GM21529 (cell line): ENCODE results near the gene IRX4.
"Not testable (repeated sequence)": the region's sequence is repeated elsewhere in the genome, so short reads cannot be mapped to it uniquely, and the experiment has no call there.

Source experiments
- ATAC-seq: cut with Tn5 transposase; IDR thresholded peaks from one replicate; pipeline ENCODE4 v1.9.1; 2021; ENCODE audit not compliant: unreplicated experiment

IRX4 gene

DNA sequence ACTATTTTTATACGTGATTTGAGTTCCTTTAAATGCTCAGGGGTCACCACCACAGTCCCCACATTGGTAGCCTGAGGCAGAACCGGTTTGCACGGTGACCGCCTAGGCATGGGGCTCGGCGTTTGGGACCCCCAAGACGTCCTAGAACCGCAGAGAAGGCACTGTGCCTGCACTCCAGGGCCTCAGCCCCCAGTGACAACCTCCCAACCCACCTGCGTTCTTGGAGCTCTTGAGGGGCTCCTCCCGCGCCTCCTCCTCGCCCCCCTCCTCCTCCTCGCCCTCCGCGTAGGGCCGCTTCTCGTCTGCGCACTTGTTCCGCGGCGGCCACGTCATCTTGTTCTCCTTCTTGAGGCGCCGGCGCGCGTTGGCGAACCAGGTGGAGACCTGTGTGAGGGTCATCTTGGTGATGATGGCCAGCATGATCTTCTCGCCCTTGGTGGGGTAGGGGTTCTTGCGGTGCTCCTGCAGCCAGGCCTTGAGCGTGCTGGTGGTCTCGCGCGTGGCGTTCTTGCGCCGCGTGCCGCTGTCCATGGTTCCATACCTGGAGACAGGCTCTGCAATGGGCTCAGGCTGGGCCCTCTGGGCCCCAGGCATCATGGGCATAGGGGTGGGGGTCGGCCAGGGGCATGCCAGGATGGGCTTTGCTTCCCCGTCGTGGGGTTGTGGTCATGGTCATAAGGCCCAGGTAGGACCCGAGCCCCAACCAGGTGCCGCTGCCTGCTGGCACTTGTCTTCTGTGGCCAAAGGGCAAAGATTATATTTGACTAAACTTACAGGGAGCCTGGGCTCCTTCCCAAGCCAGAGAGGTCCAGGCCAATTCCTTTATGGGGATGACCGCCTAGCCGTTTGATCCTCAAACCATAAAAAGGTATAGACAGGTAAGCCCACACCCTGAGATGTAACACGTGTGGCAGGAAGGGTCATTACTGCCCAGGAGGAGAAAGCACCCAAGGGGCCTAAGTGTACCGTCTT lies 3.1 kb downstream of the IRX4 start:
- no peak for ATAC-seq

DNA sequence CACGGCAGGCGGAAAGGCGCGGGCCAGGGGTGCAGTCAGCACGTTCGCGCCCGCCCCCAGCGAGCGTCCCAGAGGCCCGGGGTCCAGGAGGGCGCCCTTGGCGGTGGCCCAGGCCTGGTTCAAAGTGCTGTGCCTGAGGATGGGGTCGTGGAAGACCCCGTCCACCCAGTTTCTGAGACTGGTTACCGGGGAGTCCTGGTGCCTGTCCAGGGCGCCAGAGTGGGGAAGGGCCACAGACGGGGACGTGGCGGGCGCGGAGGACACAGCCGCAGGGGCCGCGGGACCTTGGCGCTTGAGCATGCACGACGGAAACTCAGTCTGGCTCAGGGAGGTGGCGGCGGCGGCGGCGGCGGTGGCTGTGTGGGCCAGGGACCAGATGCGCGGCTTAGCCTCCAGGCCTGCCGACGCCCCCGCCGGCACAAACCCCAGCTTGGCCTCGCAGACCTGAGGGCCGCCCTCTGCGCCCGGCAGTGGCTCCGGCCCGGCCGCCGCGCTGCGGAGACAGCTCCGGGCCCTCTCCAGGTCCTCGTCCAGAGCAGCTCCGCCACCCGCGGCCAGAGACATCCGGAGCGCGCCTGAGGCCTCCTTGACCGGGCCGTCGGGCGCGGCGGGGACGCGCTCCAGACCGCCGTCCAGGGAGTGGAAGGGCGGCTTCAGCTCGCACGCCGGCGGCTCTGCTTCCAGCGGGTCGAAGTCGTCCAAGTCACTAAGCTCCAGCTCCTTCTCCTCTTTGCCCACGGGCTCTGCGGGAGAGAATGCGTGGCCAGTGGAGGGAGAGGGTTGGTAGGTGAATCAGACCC lies 4.5 kb downstream of the IRX4 start:
- ATAC-seq = no peak

DNA sequence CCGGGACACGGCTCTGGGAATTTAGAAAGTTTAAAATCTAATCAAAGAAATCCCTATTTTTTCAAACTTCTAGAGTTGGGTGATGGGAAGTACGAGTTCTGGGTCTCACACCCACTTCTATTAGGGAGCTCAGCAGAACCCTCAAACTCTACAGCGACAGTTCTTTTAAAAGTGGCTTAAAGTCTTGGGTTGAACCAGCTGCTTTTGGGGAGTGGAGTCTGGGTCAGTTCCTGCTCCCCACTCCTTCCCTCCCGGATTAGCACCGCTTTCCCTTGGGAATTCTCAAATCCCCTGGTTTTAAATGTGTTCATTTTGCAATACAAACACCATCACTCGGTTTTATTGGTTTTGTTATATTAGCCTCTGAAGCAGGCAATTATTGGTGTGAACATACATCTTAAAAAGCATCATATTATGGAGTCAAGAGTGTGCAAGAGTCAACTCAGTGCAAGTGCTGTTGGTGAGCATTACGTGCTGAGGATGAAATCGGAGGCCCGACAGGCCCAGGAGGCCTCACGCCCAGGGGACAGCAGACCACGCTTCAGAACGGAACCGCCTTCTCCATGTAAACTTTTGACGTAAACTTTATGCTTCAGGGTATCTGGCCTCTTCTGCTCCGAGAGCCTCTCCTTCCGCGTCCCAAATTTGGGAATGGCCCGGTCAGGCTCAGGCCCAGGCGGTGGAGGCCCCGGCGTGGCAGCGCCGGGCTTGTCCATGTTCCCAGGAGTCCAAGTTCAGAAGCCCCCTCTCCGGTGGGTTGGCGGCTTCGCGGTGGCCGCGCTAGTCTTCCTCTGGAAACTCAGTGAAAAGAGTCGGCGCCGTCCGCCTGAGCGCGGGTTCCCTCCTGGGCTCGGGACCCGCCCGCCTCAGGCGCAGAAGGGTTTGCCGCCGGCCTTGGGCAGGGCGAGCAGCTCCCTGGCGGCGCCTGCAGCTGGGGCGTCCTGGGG lies 5.3 kb downstream of the IRX4 start:
- ATAC-seq = no peak

DNA sequence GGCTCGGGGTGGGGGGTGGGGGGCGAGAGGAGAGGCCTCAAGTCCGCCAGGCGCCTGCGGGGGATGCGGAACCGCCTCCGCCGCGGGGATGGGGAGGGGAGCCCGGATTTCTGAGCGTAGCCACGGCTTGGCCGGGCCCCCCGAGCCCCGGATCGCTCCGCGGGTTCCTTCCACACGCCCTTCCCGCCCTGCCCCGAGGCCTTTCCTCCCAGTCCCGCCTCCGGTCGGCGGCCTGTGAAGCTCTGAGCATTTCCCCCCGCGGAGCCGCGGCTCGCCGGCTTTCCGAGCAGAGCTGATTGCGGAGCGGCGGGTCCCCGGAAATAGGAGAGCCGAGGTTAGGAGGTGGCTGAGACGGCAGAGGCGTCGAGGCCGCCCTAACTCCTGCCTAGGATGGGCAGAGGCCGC lies 6.1 kb downstream of the IRX4 start:
- ATAC-seq = no peak

DNA sequence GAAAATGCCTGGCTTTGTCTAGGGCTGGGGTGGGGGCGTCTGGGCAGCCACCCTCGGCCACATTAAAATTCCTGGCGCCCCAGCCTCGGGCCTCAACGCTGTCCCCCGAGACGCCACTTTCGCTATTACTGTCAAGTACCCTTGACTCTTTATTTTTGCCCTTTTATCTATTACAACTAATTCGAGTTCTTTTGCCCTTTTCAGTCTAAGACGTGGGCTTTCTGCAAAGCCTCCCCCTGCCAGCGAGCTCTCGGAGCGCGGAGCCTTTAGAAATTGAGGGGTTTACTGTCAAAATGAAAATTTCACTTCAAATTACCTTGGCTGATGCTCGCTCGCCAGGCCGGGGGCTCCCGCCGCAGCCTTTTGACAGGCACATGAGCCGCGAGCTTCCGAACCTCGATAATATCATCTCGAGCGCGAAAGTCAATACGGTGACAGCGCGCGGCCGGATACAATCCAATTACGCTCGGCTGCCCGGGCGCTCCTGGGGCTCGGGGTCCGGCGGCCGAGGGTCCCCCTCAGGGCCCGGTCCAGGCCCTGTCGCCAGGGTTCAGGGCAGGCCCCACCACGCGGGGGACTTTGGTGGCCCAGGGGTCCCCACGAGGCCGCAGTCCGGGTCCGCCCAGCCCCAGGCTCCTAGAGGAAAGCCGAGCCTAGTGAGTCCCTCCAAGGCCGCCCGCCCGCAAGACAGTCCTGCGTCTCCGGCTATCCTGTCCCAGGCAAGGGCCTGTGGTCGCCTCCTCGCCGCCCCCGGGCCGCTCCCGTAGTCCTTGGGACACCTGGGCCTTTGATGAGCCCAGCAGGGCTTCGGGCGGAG lies 6.7 kb downstream of the IRX4 start:
- no peak for ATAC-seq

DNA sequence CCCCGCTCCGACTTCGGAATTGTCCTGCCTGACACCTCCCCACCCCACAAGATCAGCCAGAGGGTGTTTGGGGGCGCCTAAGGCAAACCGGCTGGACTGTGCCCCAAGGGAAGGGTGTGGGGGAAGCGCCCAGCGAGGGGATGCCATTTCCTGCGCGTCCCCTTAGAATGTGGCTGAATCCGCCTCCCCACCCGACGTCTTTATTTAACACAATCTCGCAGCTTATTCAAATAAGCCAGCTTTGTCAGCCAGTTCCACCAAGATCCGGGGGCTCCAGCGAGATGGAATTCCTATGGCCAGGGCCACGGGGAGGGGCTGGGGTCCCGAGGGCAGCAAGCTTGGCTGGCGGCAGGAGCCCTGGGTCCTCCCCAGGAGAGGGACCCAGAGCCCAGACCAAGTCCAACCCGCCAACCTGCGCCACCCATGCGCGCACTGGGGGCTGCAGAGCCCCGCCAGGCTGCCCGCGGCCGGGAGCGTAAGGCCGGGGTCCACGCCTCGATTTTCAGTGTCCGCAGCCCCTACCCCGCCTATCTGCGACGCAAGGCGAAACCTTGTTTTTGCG lies 7.4 kb downstream of the IRX4 start:
- ATAC-seq = no peak

DNA sequence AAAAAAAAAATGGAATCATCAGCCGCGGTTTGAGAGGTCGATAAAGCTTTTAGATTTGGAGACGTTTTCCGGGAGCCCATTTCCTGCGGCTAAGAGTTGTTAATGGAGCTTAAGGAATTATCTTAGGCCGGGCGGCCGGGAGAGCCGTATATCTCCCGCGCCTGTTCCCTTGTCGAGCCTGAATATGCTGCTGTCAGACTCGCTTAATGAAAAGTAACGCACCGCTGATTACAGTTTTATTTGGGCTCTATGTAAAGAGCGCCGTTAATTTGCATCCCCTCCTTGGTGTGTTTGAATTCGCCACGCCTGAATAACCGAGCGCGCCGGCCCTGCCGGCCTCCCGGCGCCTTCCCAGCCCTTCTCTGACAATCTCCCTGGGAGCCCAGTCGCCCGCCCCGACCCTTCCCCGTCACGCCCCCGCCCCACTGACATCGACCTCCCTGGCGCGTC lies 7.9 kb downstream of the IRX4 start:
- ATAC-seq = no peak

DNA sequence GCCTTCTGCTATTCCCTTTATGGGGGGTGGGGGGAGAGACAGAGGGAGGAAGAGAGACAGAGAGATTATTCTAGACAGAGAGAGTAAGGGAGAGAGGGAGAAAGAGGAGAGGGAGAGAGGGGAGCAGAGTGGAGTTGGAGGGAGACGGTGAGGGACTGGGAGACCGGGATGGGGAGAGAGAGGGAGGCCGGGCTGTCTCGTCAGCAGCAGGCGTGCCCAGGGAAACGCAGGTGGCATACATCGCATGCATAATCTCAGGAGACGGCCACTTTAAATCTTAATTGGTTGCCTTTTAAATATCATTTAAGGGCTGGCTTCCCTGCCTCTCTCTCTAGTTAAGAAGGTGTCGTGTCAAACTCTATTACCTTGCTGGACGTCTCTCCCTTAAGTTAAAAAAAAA lies 8.4 kb downstream of the IRX4 start:
- ATAC-seq = no peak

DNA sequence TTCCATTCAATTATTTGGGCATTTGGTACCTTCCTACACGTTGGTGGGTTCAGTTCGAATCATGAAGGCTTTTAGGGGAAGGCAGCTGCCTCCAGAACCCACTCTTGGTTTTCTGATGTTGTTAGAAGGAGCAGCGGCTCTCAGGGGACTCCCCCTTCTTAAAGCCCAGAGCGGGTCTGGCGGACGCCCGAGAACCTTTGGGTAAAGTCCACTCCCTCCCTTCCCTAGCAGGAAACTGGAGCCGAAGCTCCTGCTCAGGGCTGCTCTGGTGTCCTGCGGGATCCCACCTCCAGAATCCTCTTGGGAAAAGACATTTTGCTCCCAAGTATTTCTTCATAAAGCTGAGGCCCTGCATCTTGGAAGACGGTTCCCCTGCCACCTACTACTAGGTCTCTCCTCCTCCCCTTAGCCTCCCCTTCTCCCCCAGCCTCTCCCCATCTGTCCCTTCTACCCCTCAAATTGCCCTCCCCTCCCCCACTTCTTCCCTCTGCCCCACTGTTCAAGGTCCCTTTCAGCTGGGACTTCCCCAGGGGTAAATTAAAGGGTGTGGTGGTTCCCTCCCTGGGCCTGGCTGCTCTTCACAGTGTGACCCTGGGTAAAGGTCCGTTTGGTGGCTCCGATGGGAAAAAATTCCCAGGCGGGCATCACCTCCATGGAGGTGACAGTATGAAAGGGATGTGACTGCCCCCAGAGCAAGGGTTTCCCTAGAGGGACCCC lies 9.3 kb downstream of the IRX4 start:
- ATAC-seq = no peak

DNA sequence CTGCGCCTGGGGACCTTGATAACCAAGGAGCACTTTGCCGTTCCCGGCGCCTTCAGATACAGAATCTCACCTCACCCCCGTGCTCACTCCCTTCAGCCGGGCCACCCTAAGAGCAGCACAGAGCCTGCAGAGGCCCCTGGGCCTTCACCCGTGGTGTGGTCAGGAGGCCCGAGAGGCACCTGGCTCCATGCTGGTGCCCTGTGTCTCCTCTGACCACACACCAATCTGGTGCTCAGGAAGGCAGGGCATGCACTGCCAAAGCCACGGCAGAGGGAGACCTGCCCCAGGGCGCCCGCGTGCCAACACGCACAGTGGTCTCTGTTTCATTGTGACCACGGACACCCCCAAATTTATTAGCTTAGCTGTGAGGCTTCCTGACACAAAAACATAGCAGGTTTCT lies 11.3 kb downstream of the IRX4 start:
- no peak for ATAC-seq

DNA sequence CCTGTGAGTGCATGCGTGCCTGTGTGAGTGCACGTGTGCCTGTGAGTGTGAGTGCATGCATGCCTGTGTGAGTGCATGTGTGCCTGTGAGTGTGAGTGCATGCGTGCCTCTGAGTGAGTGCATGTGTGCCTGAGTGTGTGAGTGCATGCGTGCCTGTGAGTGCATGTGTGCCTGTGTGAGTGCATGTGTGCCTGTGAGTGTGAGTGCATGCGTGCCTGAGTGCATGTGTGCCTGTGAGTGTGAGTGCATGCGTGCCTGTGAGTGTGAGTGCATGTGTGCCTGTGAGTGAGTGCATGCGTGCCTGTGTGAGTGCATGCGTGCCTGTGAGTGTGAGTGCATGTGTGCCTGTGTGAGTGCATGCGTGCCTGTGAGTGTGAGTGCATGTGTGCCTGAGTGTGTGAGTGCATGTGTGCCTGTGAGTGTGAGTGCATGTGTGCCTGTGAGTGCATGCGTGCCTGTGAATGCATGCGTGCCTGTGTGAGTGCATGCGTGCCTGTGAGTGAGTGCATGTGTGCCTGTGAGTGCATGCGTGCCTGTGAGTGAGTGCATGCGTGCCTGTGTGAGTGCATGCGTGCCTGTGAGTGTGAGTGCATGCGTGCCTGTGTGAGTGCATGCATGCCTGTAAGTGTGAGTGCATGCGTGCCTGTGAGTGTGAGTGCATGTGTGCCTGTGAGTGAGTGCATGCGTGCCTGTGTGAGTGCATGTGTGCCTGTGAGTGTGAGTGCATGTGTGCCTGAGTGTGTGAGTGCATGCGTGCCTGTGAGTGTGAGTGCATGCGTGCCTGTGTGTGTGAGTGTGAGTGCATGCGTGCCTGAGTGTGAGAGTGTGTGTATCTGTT lies 12.1 kb downstream of the IRX4 start:
- ATAC-seq = not testable (repeated sequence)

DNA sequence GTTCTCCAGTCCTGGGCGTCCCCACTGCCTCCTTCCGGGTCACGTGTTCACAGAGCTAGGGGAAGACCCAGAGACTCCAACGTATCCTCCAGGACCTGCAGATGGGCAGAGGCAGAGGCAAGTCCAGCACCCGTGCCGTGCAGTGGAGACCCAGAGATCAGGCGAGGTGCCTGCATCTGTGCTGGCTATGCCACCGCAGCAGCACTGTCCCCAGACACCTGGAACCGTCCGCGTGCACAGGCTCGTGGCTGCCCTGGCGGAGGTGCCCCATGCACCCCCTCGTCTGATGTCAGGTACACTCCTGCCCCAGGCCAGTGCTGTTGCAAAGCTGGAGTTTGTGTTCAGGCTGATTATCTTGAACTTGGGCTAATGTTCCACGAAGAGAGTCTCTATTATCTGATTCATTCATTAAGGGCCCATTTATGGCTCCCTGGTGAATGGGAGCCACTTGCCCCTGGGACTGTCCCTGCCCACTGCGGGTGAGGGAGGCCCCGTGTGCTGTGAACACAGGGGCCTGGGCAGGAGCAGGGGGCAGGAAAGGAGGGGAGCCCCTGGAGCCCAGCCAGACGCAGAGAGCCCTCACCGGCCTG lies 13.7 kb downstream of the IRX4 start:
- no peak for ATAC-seq

DNA sequence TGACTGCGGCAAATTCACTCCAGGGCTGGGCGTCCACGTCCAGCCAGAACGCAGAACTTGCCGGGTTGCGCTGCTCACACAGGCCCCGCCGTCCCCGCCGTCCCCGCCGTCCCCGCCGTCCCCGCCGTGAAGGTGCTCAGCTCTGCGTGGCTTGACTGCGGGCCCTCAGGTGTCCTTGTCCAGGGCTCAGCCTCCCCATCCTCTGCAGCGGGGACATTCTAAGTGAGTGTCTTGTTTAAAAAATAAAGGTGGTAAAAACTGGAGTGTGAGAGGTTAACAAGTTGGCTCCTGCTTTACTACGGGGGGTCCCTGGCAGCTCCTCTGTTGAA lies 14.9 kb downstream of the IRX4 start:
- ATAC-seq = no peak

DNA sequence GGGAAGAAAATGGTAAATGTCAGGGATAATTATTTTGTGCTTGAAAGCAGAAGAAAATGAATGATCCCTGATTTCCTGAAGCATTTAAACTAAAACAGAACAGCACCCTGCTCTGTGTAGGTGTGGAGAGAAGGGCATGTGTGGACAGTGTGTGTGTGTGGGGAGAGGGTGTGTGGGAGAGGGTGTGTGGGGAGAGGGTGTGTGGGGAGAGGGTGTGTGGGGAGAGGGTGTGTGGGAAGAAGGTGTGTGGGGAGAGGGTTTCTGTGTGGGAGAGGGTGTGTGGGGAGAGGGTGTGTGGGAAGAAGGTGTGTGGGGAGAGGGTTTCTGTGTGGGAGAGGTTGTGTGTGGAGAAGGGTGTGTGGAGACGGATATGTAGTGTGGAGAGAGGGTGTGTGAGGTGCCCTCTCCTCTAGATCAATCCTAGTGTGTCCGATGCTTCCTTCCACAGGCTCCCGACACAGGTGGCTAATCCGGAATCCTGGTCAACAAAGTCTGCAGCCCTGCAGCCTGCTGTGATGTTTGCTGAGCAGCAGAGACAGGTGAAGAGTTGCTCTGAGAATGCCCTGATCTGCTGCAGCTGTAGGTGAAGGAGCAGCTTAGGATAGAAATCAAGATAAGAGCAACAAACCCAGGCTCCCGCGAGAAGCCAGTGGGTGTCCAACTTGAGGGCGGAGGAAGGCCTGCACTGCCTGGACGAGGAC lies 15.5 kb downstream of the IRX4 start:
- ATAC-seq = no peak

DNA sequence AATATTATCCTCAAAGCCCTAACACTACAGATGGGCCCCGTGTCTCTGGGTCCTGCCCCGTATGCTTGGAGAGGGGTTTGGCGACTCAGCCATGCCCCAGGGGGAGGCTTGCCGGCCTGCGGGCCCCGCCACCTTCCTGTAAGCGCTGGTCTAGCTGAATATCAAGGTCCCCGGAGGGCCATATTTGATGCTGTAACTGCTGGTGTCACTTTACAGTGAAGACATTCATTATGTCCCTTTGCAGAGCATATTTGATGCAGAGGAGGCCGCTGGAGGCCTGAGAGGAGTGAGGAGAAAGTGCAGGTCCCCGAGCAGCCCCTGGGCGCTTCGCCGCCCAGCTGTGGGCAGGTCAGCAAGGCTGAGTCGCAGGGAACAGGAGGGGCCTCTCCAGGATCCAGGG lies 16.8 kb downstream of the IRX4 start:
- ATAC-seq = no peak

DNA sequence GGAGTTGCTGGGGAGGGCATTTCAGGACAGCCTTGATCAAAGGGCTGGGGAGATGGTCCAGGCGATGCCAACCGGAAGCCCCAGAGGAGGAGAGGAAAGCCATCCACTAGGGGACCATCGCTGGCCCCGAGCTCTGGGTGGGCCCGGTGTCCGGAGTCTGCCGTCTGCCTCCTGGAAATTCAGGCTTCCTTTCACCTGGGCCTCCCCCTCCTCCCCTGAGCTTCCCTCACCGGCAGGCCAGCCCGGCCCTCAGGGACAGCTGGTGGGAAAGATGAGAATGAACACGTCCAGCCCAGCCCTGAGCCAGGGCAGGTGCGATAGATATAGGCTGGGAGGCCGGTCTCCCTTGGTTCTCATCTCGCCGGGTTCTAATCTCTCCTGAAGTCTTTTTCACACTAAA lies 17.2 kb downstream of the IRX4 start:
- no peak for ATAC-seq

DNA sequence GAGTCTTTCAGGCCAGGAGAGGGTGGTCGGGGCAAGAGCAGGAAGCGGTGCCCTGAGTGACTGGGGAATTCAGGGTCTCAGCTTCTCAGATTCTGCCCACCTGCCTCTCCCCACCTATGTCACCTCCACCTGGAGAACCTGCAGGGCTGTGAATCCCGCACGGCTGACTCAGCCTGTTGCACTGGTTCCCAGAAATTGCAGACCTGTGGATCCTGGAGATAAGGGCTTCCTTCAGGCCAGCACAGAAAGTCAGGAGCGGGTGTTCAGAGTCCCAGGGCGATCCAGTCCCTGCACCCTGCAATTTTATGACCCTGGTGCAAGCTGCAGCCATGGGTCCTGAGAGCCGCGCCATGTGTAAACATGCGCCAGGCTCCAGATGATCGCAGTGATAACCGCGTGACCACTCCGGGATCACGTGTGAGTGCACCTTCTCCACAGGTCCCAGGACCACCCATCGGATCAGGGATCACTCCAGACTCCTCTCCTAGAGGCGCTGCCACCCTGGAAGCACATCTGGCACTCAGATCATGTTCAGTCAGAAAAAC lies 17.8 kb downstream of the IRX4 start:
- no peak for ATAC-seq
